PC-9 (cell line): ENCODE data around the gene KCNK5. TPM values are rescaled to one million over a fixed set of nuclear protein-coding genes. Genes with fewer than 3 reads are reported as not detected.

ENCODE experiments used
- BruUV-seq: library from RNA; stranded (reverse); fragments of 400-500 nt; replicated peaks from 2 replicates; lab custom pipeline; 2021; lab: Mats Ljungman, UMichigan
- CTCF ChIA-PET: fragments of 300-600 bp; sonication (Branson Sonifier 250); formaldehyde crosslinking; loops from one replicate; lab custom pipeline; 2022; ENCODE audit warnings: antibody characterized with exemption; lab: Charles Lee
- POLR2A ChIA-PET: fragments of 300-600 bp; sonication (Branson Sonifier 250); formaldehyde crosslinking; loops from one replicate; lab custom pipeline; 2022; ENCODE audit warnings: antibody characterized with exemption; ENCODE audit not compliant: unreplicated experiment; lab: Charles Lee
- DNase-seq, 2 experiments: peaks; one replicate each; pipeline versions ENCODE4 v3.0.0 to v3.0.0-alpha.2; 2015 to 2022; ENCODE audit warnings: mixed read lengths in 1 of 2
- H2AFZ ChIP-seq: fragments of 200-600 bp; sonication (generic); 2 replicates; pipeline ENCODE4 v1.8.1; 2017; ENCODE audit warnings: antibody characterized with exemption
- H3F3A ChIP-seq: fragments of 200-600 bp; sonication (generic); 2 replicates; pipeline ENCODE4 v1.8.1; 2017; ENCODE audit warnings: antibody characterized with exemption, mild to moderate bottlenecking, low read depth; ENCODE audit not compliant: insufficient read depth
- H3K27ac ChIP-seq: fragments of 200-600 bp; sonication (generic); 2 replicates; pipeline ENCODE4 v1.6.1; 2016; ENCODE audit warnings: mixed run types
- H3K27me3 ChIP-seq: fragments of 200-600 bp; sonication (generic); 2 replicates; pipeline ENCODE4 v1.6.1; 2016; ENCODE audit warnings: low read depth, mixed run types; ENCODE audit not compliant: insufficient read depth
- H3K36me3 ChIP-seq: fragments of 200-600 bp; sonication (generic); 2 replicates; pipeline ENCODE4 v1.6.1; 2016; ENCODE audit warnings: low read depth, mixed run types
- H3K4me1 ChIP-seq: fragments of 200-600 bp; sonication (generic); replicated peaks from 2 replicates; pipeline ENCODE4 v1.6.1; 2016; ENCODE audit warnings: mixed run types; ENCODE audit not compliant: insufficient read depth
- H3K4me2 ChIP-seq: fragments of 200-600 bp; sonication (generic); 2 replicates; pipeline ENCODE4 v1.6.1; 2017; ENCODE audit warnings: mixed run types
- H3K4me3 ChIP-seq: fragments of 200-600 bp; sonication (generic); 2 replicates; pipeline ENCODE4 v1.6.1; 2016; ENCODE audit warnings: mixed run types
- H3K79me2 ChIP-seq: fragments of 200-600 bp; sonication (generic); 2 replicates; pipeline ENCODE4 v1.6.1; 2017; ENCODE audit warnings: low read depth, mixed run types
- H3K9me2 ChIP-seq: fragments of 200-600 bp; sonication (generic); 2 replicates; pipeline ENCODE4 v1.8.1; 2017; ENCODE audit warnings: mild to moderate bottlenecking; ENCODE audit not compliant: insufficient read depth
- H3K9me3 ChIP-seq: fragments of 200-600 bp; sonication (generic); 2 replicates; pipeline ENCODE4 v1.8.1; 2016; ENCODE audit warnings: low read depth; ENCODE audit not compliant: insufficient read depth
- H4K20me1 ChIP-seq: fragments of 200-600 bp; sonication (generic); 2 replicates; pipeline ENCODE4 v1.8.1; 2017; ENCODE audit not compliant: insufficient read depth
- CTCF ChIP-seq: fragments of 200-600 bp; sonication (generic); conservative IDR thresholded peaks from 2 replicates; pipeline ENCODE4 v1.6.1; 2017; ENCODE audit warnings: mixed run types, antibody characterized with exemption, mild to moderate bottlenecking, moderate library complexity
- EZH2 ChIP-seq: fragments of 200-600 bp; sonication (generic); IDR thresholded peaks from 2 replicates; pipeline ENCODE4 v1.8.0; 2017; ENCODE audit warnings: antibody characterized with exemption, low read depth
- intact Hi-C: fragments of 100-400 bp; cut with micrococcal nuclease; formaldehyde crosslinking; loops from one replicate; pipeline ENCODE4 v1.10.0; 2022; ENCODE audit not compliant: unreplicated experiment
- total RNA-seq: library from RNA; stranded (reverse); gene quantifications from 2 replicates; pipeline ENCODE4 v1.2.3, GENCODE V29; 2021

KCNK5 gene
- total RNA-seq, 1 experiment from 2014 or later: 11.9 TPM

DNA sequence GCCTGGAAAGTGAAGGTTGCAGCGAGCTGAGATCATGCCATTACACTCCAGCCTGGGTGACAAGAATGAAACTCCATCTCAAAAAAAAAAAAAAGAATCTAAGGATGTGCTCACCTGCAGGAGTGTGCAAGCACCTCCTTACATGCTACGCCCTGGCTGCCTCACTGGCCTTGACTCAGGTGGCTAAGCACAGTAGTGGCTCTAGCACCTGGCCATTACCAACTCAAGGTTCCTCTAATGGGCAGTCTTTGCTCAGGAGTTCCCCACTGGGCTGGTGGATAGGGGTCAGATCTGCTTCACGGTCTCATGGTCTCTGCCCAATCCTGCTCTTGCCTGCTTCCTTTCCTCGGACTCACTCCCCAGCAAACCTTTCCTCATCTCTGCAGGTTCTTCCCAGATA lies 45.2 kb upstream of the KCNK5 start:
- intact Hi-C loops: no loop called here
- no peaks in the 10 kb centered on the region for H3K36me3 ChIP-seq
- H3K9me2 ChIP-seq: no peaks in the 10 kb centered on the region
- H3K27ac ChIP-seq: no peak overlapping the region
- no peak overlapping the region for H3K4me3 ChIP-seq
- CTCF ChIA-PET: no interaction called here
- H3K9me3 ChIP-seq: no peaks in the 10 kb centered on the region
- POLR2A ChIA-PET: no interaction called here
- no peaks in the 10 kb centered on the region for H3K27me3 ChIP-seq
- H3K4me2 ChIP-seq: no peak overlapping the region
- TF ChIP-seq EZH2 (no peak), CTCF (no peak)
- DNase-seq: no peak
- H2AFZ ChIP-seq: no peak overlapping the region
- BruUV-seq: no TSS peak
- H3K79me2 ChIP-seq: no peaks in the 10 kb centered on the region
- H3F3A ChIP-seq: peaks cover 10% of the 10 kb centered on the region; the same call in 1 of the 2 replicates
- H3K4me1 ChIP-seq: peaks cover 37% of the 10 kb centered on the region
- no peaks in the 10 kb centered on the region for H4K20me1 ChIP-seq

DNA sequence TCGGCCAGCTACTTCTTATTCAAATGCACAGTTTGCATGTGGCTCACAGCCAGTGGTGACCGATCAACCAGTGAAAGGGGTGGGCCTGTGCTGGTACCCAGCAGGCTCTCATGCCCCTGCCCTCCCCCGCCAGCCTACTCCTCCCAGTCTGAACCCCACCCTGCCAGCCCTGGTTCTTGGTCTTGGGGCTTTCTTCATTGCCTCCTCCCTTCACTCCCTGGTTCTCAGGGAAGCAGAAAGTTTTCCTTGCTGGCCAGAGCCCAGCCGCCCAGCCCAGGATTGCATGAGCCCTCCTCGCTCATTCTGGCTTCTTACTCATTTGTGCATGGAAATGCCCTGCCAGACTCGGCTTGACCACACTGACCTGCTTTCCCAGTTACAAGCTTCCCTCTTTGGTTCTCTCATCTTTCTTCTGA lies 44.1 kb upstream of the KCNK5 start:
- no peak overlapping the region for H3K4me3 ChIP-seq
- H2AFZ ChIP-seq: no peak overlapping the region
- peaks cover 37% of the 10 kb centered on the region for H3K4me1 ChIP-seq
- no TSS peak for BruUV-seq
- no peaks in the 10 kb centered on the region for H3K9me2 ChIP-seq
- H3K27me3 ChIP-seq: no peaks in the 10 kb centered on the region
- H3K79me2 ChIP-seq: no peaks in the 10 kb centered on the region
- intact Hi-C loops: loop anchor here (1.0 kb wide), 1 partner anchor 104 kb away; no protein-coding TSS in a partner anchor
- peak; percentile 61 to 62 for DNase-seq
- TF ChIP-seq CTCF: no peak
- TF ChIP-seq EZH2: no peak
- CTCF ChIA-PET: no interaction called here
- no peaks in the 10 kb centered on the region for H4K20me1 ChIP-seq
- H3K36me3 ChIP-seq: no peaks in the 10 kb centered on the region
- H3K9me3 ChIP-seq: no peaks in the 10 kb centered on the region
- peaks cover 11% of the 10 kb centered on the region; the same call in 1 of the 2 replicates for H3F3A ChIP-seq
- POLR2A ChIA-PET: no interaction called here
- peak overlapping the region; percentile 34; the same call in 1 of the 2 replicates for H3K27ac ChIP-seq
- H3K4me2 ChIP-seq: no peak overlapping the region

GRCh38 chr6:39269961-39270360 lies 40.7 kb upstream of the KCNK5 start:
- Histone ChIP-seq H3K9me3 (no peaks in the 10 kb centered on the region), H3F3A (peaks cover 11% of the 10 kb centered on the region; the same call in 1 of the 2 replicates), H3K36me3 (no peaks in the 10 kb centered on the region), H4K20me1 (no peaks in the 10 kb centered on the region), H3K27ac (peak overlapping the region; percentile 77), H3K4me2 (peak overlapping the region; percentile 66), H3K79me2 (no peaks in the 10 kb centered on the region), H3K9me2 (no peaks in the 10 kb centered on the region), H3K4me1 (peaks cover 56% of the 10 kb centered on the region), H3K27me3 (no peaks in the 10 kb centered on the region), H3K4me3 (no peak overlapping the region), H2AFZ (0 out of 2 replicates have a peak overlapping the region, but pooled peaks have one; percentile 46)
- ChIA-PET CTCF (interaction anchor here (1.2 kb wide), 1 partner anchor 70 kb away, joined by 4 read pairs; no protein-coding TSS in a partner anchor), POLR2A (no interaction called here)
- no peak for TF ChIP-seq EZH2
- TF ChIP-seq CTCF: no peak
- intact Hi-C loops: loop anchor here (5.0 kb wide), 1 partner anchor 43 kb away; the partner anchor contains the start of gene KCNK5
- BruUV-seq: no TSS peak
- peak; percentile 65 to 93 for DNase-seq
